Frontal cortex (tissue), 4 donors: ENCODE data around the gene PI4KA. TPM values are rescaled to one million over a fixed set of nuclear protein-coding genes. Genes with fewer than 3 reads are reported as not detected.
"Not testable (repeated sequence)": the region's sequence is repeated elsewhere in the genome, so short reads cannot be mapped to it uniquely, and the experiment has no call there.

Experiments
- DNase-seq, 2 donors: peaks; one replicate each; pipeline ENCODE4 v3.0.0; 2012; ENCODE audit warnings: low spot score in 2 of 2
- FAIRE-seq: peaks from 2 replicates; lab custom pipeline; 2012; peaks lifted over from hg19 to GRCh38; lab: Jason Lieb, UNC
- total RNA-seq: library from RNA; depleted of rRNA; stranded (reverse); fragments of >200 nt; gene quantifications from one replicate; pipeline ENCODE4 v1.2.3, GENCODE V29; 2014
- donor health status: control.
- donor health status: control.
- donor health status: control.

The PI4KA gene
- total RNA-seq, 1 donor from 2014 or later = 67.7 TPM

DNA sequence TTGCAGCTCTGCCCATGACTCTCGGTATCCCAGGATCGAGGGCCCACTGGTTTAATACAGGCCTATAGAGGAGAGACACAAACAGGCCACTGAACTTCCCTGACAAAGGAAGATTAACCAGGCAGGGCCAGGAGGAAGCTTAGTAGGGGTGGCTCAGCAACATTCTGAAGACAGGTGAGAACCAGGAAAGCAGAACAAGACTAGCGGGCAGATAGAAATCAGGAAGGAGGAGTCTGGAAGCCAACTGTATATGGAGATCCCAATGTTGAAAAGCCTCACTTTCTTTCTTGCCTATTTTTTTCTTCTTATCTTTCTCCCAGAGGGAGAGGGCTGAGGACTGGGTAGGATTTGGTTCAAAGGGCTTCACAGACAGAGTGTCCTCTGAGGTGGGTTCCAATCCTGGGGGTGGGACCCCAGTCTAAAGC, 5.4 kb downstream of the PI4KA start:
- DNase-seq (no peak), FAIRE-seq (no peak)

DNA sequence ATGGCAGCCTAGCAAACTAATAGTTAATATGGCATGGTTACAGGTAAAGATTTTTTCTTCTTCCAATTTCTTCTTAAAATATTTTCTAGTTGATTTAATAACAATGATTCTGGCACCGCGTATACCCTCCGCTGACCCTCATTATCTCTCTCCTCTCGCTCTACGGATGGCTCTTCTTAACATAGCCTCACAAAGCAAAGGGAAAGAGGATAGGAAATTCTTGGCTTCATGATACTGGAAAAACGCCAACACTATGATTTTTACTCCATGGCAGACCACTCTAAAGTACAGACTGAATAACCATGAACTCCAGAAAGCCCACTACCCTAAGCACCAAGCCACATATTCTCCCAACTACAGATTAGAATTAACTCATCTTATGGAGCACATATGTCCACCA, 6.1 kb downstream of the PI4KA start:
- no peak for DNase-seq
- FAIRE-seq = no peak

DNA sequence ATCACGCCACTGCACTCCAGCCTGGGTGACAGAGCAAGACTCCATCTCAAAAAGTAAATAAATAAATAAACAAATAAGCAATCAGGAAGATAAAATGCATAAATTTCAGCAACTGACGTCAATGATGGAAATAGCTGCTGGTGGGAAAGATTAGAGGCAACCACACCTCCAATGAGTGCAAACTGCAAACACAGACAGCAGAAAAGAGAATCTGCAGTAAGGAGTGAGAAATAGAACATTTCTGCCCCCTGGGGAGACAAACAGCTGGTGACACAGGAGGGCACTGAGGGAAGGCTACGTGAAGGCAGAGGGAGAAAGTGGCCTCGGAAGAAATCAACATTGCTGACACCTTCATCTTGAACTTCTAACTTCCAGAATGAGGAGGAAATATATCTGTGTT, 6.5 kb downstream of the PI4KA start:
- FAIRE-seq (no peak), DNase-seq (no peak)

DNA sequence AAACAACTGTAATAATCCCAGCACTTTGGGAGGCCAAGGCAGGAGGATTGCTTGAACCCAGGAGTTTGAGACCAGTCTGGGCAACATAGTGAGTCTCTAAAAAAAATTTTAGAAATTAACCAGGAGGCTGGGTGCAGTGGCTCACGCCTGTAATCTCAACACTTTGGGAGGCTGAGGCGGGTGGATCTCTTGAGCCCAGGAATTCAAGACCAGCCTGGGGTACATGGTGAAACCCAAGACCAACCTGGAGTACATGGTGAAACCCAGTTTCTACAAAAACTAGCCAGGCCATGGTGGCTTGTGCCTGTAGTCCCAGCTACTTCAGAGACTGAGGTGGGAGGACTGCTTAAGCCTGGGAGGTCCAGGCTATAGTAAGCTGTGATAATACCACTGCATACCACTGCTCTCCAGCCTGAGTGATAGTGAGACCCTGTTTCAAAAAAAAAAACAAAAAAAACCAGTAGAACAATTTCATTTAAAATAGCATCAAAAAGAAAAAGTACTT, 11.2 kb downstream of the PI4KA start:
- DNase-seq (no peak), FAIRE-seq (no peak)

DNA sequence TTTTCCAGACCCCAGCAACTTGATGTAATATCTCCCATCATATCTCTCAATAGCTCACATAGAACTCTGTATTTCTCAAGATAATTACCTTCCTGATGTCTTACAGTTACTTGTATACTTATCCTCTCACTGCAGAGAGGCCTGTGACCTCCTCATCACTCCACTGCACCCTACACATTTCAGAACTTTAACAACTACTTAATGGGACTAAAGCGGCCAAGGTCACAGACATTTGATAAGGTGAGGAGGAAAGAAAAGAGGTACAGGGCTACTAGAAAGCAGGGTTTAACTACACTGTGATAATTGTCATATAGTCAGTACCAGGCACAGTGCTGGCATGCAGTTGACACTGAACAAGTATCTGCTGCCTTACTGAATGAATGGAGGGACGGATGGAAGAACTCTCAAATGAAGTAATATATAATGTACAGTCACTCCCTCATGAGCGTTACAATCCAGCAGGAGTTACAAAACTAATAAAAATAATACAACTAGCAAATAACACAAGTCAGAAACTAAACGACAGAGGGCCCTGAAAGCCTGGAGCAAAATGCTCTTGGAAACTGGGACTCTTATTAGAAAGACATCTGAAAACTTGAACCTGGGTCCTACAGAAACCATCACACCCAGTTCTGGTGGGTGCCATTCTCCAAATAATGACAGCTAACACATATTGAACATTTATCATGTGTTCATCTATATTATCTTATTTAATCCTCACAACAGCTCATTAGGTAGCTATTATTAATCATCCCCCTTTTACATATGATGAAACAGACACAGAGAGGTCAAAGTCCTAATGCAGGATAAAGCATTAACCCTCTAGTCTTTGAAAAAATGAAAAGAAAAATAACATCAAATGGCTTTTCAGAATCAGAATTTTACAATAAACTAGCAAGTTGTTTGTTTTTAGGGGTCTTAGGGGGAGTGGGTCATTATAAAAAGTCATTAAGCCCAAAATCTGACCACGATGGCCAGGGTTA, 14.3 kb downstream of the PI4KA start:
- FAIRE-seq (no peak), DNase-seq (no peak)

DNA sequence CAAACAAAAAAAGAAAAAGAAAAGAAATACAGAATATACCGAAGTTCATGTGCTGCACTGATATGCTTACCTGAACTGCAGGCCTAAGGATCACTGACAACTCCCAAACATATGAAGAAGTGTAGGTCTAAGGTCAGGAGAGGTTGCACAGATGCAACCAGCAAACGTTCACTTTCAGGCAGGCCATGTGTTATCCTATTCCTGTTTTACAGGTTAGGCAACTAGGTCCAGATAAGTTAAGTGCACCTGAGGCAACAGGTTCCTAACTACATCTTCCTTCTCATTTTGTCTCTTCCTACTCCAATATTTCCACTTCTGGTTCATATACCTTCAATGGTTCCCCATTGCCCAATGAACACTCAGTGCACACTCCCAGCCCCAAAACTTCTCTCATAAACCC, 15.1 kb downstream of the PI4KA start:
- no peak for FAIRE-seq

DNA sequence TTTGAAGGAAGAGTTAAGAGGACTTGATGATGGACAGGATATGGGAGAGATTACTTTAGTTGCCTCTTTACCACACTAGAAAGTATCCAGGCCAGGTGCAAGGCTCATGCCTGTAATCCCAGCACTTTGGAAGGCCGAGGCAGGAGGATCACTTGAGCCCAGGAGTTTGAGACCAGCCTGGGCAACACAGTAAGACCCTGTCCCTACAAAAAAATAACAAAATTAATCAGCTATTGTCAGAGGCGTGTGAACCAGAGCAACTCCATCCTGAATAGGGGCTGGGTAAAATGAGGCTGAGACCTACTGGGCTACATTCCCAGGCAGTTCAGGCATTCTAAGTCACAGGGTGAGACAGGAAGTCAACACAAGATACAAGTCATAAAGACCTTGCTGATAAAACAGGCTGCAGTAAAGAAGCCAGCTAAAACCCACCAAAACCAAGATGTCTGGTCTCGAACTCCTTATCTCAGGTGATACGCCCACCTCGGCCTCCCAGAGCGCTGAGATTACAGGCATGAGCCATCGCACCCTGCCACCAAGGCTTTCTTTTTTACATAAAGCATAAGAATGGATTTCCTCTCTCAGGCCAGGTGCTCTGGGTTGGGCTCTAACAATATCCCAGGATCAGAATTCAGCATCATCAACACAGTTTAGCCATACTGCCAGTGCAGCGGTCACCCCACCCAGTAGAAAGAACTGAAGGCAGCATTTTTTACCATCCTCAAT, 17.8 kb downstream of the PI4KA start:
- DNase-seq (no peak), FAIRE-seq (no peak)

More for the DNA sequence above, 15.1 kb downstream of the PI4KA start:
- no peak for DNase-seq

DNA sequence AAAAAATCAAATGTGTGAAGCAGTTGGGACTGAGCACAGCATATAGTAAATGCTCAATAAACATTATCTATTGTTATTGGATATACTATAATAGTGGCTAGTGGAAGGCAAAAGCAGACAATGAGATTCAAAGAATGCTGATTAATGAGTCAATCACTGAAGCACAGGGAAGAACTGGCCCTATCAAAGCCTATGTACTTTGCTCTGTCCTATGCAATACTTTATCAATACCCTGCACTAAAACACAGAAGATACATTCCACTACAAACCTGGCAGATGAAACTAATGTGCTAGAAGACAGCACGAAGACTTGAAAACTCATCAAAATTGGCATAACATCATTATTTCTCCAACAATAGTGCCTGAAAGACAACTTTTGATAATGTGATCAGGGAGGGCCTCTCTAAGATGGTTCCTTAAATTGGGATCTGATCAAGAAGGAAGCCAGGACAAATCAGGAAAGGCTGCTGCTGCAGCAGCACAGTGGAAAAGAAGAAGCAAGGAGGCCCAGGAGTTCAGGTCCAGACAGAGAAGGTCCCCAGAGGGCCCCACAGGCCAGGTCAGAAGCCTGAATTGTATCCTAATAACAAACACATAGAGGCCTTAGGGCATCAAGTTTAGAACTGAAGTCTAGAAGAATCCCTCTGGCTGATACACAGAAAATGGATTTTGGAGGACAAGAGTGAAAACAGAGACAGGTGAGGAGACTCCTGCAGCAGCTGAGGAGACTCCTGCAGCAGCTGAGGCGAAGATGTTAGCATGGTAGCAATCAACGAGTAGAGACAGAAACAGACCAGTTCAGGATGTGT, 18.6 kb downstream of the PI4KA start:
- no peak for FAIRE-seq
- DNase-seq = no peak

DNA sequence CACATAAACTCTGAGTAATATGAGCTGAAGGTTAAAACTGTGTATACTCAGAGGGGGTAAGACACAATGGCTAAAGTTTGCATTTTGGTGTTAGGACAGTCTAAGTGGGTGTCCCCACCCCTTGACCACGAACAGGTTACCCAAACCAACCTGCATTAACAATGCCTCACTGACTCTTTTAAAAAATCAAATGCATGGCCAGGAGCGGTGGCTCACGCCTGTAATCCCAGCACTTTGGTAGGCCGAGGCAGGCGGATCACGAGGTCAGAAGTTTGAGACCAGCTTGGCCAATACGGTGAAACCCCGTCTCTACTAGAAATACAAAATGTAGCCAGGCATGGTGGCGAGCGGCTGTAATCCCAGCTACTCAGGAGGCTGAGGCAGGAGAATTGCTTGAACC, 19.3 kb downstream of the PI4KA start:
- FAIRE-seq, DNase-seq: not testable (repeated sequence)

DNA sequence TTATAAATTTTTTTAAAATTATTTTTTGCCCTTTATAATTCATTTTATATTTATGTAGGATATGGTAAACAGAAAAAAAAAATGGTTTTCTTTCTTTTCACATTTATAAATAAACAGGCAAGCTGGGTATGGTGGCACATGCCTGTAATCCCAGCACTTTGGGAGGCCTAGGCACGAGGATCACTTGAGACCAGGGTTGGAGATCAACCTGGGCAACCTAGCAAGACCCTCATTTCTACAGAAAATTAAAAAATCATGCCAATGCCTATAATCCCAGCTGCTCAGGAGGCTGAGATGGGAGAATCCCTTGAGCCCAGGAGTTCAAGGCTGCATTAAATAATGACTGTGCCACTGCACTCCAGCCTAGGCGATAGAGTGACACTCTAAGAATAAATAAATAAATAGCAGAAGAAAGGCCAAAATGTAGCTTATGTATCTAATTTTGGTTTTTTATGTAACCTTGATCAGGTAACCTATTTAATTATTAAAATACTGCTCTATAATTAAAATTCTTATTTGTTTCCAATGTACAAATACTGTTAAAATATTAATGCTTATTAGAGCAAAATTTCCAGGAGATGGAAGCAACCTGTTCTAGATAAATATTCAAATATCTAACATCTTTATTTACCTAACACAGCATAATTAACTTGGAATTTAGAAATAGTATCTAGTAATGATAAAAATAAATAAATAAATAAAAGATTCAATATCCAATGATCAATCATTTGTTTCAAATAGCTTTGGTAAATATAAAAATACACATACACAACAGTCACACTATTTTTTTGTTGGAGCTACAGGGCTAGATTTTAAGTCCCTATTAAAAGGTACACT, 21.4 kb downstream of the PI4KA start:
- FAIRE-seq = no peak
- DNase-seq = no peak

DNA sequence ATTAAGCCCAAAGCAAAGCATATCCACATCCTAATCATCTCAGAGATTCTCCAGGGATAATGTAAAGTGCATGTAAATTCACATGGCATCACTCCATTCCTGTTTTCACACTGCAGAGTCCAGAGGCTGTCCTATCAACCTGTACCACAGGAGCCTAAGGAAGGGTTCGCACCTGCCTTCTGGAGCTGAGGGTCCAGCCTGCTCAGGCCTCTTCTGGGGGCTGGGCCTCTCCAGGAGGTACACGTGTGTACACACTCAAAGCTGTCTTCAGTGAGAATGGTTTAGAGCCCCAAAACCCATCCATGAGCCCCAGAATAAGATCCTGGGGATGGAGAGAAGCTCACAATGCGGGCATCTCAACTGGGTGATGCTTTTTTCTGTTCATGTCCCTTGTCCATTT, 23.9 kb downstream of the PI4KA start:
- FAIRE-seq (no peak), DNase-seq (no peak)

DNA sequence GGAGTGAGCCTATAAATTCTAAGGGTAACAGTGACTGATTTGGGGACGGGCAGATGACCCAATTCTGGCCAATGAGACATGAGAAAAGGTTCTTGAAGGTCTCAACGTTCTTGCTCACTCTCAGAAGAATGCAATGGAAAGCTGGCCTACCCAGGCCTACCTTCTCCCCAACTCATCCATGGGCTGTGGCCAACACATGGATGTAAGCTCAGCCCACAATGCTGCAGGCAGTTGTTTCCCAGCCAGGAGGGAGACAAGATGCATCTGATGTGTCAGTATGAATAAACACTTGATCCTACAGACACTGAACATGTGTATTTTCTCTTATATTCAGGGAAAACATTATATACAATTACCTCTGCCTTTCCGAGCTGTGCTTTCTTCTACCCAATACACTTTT, 24.4 kb downstream of the PI4KA start:
- DNase-seq = no peak
- FAIRE-seq = no peak

DNA sequence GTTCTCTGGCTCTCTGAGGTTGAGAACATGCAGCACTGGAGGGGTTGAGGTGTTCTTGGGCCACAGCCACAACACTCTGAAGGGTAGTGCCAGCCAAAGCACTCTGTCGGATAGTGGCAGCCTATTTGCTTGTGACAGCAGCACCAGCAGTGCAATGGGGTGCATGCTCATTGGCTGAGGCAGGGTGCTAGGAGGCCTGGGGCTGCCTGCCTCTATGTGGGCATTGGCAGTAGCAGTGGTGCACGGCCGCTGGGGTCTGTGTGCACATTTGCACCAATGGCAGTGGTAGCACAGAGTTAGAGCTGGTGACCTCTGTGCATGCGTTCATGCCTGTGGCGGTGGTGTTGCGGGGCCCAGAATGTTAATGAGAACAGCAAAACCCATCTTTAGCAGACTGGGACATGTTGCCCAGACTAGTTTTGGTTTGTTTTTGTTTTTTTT, 25.4 kb downstream of the PI4KA start:
- FAIRE-seq (no peak), DNase-seq (no peak)

DNA sequence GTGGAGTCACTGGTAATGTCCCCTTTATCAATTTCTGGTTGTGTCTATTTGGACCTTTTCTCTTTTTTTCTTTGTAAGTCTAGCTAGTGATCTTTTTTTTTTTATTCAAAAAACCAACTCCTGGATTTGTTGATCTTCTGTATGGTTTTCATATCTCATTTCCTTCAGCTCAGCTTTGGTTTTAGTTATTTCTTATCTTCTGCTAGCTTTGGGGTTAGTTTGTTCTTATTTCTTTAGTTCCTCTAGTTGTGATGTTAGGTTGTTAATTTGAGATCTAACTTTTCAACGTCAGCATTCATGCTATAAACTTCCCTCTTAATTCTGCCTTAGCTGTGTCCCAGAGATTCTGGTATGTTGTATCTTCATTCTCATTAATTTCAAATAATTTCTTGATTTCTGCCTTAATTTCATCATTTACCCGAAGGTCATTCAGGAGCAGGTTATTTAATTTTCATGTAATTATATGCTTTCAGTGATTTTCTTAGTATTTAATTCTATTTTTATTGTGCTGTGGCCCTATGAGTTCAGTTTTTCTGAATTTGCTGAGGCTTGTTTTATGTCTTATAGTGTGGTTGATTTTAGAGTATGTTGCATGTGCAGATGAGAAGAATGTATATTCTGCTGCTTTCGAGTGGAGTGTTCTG, 29.0 kb downstream of the PI4KA start:
- FAIRE-seq (no peak), DNase-seq (no peak)

DNA sequence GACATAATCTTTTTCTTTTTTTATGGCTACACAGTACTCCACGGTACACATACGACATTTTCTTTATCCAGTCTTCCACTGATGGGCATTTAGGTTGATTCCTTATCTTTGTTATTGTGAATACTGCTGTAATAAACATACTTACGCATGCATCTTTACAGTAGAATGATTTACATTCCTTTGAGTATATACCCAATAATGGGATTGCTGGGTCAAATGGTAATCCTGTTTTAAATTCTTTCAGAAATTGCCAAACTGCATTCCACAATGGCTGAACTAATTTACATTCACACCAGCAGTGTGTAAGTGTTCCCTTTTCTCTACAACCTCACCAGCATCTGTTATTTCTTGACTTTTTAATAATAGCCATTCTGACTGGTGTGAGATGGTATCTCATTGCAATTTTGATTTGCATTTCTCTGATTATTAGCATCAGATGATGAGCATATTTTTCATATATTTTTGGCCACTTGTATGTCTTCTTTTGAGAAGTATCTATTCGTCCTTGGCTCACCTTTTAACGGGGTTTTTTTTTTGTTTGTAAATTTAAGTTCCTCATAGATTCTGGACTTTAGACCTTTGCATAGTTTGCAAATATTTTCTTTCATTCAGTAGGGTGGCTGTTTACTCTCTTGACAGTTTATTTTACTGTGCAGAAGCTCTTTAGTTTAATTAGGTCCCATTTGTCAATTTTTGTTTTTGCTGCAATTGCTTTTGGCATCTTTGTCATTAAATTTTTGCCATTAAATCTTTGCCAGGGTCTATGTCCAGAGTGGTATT, 32.0 kb downstream of the PI4KA start:
- not testable (repeated sequence) for DNase-seq, FAIRE-seq

DNA sequence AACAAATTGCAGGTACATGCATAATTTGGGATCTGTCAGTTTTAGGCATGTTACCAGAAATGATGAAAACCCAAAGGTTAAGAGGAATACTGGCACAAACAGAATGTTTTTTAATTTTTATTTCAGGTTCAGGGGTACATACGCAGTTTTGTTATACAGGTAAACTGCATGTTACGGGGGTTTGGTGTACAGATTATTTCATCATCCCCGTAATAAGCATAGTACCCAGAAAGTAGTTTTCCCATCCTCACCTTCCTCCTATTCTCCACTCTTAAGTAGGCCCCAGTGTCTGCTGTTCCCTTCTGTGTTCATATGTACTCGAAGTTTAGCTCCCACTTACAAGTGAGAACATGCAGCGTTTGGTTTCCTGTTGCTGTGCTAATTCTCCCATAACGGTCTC, 33.0 kb downstream of the PI4KA start:
- DNase-seq (no peak), FAIRE-seq (no peak)

DNA sequence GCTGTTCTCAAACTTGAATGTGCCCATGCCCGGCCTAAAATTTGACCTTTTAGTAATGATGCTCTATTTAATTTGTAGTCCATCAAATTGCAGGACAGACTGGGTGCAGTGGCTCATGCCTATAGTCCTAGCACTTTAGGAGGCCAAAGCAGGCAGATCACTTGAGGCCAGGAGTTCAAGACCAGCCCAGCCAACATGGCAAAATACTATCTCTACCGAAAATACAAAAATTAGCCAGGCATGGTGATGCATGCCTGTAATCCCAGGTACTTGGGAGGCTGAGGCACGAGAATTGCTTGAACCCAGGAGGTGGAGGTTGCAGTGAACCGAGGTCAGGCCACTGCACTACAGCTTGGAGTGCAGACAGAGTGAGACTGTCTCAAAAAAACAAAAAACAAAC, 33.4 kb downstream of the PI4KA start:
- not testable (repeated sequence) for FAIRE-seq, DNase-seq

DNA sequence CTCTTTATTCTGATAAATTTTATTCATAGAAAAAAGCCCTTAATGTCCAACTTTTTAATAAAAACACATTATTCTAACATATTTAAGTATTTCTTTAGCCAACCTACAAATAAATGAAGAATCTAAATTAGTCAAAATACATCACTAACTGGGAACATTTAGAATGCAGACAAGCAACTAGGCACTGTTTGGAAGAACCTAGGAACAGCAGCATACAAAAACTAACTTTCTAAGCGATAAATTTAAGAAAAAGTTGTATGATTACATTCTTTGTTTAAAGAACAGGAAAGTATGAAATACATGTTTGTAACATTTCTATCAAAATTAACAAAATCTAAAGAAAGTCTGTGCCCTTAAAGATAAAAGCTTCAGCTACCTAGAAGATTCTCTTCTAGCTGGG, 35.3 kb downstream of the PI4KA start:
- DNase-seq (no peak), FAIRE-seq (no peak)
